SHP77 (cell line): ENCODE measurements around the gene OR2AG1.
"Not testable (repeated sequence)": the region's sequence is repeated elsewhere in the genome, so short reads cannot be mapped to it uniquely, and the experiment has no call there.

Source experiments
- DNase-seq, 2 experiments: peaks; one replicate each; lab custom pipeline; 2025; lab: John Stamatoyannopoulos, UW

The OR2AG1 gene

DNA sequence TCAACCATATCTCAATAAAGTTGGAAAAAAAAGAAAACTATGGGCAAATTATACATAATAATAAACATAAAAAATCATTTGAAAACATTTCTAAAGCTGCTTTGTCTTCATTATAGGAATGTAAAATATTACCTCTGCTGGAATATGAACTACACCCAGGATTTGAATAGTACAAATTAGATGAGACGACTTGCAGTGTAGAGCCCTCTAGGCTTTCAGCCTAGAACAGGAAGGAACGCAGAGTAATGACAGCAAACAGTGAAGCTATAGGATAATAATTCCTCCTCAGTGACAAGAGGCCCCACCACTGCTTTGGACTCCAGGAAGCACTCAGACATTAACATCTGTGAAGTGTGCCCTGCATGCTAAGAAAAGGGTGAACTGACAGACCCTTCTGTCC, 7.7 kb downstream of the OR2AG1 start:
- DNase-seq: no peak

DNA sequence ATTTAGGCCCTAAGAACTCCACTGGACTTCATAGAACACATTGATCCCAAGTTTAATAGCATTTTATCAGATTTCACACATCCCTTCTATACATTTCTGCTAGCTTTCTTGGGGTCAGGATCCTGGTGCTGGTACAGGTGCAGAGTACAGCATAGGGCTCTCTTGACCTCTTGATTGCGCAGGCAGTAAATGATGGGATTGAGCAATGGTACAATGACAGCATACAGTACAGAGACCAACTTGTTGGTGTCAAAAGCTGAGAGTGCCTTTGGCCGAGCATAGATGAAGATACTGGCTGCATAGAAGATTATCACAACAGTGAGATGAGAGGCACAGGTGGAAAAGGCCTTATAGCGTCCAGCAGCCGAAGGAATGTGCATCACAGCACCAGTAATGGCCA, 11.8 kb downstream of the OR2AG1 start:
- no peak for DNase-seq

DNA sequence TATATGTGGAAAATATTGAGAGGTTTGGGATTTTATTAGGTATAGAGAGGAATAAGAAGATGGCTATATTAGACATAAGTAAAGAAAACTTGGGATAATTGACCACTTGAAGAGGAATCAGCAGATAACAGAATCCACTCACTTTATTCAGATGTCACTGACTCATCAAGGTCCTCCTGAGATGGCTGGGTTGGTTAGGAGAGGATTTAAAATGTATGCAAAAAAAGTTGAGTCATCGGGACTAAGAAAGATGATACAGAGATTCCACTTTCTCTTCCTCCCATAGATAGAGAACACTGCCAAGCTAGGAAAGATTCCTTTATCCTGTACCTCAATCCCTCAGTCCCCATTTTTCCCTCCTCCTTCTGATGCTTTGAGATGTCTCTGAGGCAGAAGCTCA, 16.6 kb downstream of the OR2AG1 start, which contains the start of gene OR6A2:
Gene OR6A2, minus strand, starts transcription at position 288 of the 400 bp plus-strand sequence. CDS start 3,981 bp downstream, outside the sequence.
- DNase-seq: no peak

DNA sequence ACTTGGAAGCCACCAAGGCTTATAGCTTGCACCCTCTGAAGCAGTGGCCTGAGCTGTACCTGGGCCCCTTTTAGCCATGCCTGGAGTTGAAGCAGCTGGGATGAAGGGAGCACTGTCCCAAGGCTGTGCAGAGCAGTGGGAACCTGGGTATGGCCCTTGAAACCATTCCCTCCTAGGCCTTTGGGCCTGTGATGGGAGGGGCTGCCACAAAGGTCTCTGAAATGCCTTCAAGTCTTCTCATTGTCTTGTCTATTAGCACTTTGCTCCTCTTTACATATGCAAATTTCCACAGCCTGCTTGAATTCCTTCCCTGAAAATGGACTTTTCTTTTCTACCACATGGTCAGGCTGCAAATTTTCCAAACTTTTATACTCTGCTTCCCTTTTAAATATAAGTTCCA, 18.3 kb downstream of the OR2AG1 start:
- DNase-seq: not testable (repeated sequence)

DNA sequence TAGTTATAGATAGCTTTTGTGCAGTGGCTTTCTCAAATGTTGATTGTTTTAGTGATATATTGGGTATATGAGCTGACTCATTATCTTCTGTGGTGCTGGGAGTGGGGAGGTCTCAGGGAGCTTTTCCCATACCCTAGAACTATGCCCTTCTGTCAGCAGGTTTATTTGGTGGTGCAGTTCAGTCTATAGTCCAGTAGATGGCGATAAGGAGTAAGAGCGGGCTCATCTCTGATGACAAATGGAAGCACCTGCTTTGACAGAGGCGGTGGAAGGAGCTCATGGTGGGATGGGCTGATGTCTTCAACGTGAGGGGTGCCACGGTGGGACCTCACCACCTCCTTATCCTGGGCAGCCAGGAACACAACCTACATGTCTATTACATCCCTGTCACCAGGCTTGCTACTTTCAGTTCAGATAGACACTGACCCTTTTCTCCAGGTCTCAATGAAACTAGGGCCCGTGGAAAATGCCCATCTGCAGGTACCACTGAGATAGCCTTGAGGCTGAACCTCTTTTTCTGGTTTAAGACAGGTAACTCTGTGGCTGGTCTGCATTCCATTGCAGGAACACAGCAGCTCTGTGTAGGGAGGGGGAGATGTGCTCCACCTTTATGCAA, 29.7 kb downstream of the OR2AG1 start:
- DNase-seq: peak; percentile 1 to 23

DNA sequence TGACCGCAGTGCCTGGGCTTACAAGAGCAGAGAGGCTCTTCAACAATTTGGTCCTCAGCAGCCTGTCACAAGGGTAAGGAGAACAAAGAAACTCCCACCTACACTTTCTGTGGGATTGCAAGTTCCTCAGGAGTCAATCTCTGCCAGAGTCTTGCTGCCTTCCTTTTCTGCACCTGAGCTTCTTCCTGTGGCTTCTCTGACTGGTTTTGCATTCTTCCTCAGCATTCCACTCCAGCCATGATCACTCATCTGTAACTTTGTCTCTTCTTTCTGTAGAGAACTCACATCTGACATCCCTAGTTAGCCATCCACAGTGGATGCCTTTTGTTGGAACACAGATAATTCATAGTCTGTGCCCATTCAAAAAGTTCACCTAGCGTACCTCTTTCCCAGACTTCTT, 30.8 kb downstream of the OR2AG1 start:
- DNase-seq: no peak

DNA sequence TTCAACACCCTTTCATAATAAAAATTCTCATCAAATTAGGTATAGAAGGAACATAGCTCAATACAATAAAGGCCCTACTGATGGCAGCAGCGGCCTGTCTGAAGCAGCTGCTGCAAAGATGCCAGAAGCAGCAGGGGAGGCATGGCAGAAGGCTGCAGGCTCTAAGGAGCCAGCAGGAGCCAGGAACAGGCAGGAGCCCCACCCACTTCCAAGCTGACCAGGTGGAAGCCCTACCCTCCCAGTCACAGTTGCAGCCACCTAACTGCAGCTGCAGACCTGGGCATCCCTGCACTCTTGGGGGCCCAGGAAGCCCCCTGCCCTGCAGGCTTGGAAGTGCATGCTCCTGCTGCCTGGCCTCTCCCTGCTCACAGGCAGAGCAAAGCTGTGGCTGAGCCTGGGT, 34.9 kb downstream of the OR2AG1 start:
- no peak for DNase-seq

DNA sequence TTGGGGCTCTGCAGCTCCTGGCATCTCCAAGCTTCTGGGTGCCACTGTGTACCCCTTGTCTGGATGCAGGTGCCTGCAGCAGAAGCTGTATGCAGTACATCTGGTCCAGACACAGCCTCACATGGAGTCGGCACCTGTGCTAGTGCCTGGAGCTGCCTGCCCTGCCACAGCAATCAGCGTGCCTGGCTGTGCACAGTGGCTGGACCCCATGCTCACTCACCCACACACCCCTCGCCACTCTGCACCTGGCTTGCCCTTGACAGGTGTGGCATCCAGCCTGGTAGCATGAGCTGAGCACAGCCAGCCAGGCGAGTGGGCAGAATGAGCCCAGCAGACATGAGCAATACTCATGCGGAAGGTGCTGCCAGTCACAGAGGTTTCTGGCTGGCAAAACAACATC, 36.1 kb downstream of the OR2AG1 start:
- DNase-seq: no peak

DNA sequence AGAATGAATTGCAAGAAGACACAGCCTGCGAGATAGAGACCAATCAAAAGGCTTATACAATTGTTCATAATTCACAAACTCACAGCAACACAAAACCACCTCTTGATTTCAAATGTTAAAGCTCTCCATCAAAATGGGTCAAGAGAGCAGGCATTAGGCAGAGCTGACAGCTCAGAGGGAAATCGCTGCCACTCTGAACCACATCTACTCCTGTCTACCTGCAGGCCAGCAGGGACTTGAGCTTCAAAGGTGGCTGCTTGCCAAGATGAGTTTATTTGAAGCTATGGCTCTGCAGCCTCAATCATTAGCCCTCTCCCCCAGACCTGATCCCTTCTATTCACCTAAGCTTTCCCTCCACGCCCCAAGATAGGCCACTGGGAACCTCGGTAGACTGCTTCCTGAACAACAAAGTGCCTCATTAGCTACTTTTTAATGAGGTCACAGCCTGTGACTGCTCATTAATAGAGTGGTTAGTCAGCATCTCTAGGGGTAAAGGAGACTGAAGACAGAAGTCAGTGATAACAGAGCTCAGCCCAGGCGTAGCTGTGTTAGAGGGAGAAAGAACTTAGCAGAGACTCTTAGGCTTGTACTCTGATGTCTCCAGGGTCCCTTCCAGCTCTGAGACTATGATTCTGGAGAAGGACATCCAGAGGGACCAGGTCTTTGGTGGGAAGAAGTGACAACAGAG, 41.5 kb downstream of the OR2AG1 start:
- DNase-seq: no peak

DNA sequence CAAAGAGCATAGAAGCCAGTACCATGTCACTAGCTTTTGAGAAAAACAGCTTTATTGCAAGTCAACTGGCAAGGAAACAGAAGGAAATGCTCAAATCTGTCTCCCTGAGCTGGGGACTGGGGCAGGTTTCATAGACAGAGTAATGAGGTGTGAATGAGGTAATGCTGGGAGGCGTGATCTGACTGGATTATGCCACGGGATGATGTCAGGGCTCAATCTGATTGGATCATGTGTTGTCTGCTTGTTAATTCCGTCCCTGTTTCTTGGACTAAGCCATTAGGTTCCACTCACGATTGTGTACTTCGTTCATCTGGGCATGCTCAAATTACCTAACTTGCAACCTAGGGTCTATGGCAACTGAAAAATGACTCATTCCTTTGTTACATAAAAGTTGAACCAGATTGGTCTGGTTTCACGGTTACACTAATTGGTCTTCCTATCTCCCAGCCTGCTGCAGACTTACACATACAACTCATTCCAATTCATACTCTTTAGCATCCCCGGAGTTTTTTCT, 42.5 kb downstream of the OR2AG1 start:
- DNase-seq: no peak

DNA sequence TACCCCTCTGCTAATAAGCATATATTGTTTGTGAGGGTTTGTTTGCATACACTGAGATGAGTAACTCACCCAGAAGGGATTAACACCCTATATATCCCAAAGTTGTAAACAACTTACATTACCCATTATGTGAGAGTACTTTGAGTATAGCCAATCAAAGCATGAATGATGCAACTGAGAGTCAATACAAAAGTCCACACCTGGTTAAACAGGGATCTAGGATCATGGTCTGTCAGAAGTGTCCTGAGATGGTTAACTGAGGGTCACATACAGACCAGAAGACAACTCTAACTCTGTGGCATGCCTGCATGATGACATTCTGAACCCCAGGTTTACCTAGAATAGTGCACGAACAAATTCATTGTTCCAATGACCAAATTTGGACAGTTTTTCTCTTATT, 45.3 kb downstream of the OR2AG1 start:
- DNase-seq: no peak

DNA sequence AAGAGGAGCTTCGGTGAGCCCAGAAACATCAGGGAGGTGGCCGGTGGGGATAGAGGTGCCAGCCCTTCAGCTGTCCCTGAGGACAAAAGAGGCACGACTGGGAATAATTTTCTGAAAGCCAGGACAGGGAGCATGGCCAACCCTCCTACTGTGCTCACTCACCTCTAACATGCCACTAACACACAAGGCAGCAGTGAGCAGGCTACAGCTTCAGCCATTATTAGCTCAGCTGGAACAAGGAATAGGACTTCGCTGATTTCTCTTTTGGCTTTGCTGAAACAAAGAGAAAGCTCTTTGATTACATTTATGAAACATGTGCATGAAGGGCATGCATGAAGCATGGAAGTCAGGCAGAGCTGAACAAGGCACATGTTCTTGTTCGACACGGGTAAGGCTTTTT, 50.5 kb downstream of the OR2AG1 start:
- DNase-seq: no peak

DNA sequence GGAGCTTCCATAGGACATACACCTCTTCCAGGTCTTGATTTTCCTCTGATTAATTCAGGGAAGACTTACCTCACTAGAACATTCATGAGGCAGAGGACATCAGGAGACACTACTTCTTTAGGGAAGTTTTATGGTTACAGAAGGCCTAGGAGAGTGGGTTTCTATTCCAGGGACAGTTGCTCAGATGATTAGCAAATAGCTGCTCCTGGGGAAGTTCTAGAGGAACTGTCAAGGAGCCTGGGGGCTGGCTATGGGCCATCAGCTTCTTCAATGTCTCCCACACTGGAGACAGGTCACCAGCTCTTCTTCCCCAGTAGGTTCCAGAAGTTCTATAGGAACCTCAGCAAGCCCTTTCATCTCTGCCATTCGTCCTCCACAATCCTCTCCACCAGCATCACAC, 51.2 kb downstream of the OR2AG1 start:
- DNase-seq: no peak
